Smooth muscle cell (in vitro differentiated cells): ENCODE data around the gene GAPVD1. TPM values are rescaled to one million over a fixed set of nuclear protein-coding genes. Genes with fewer than 3 reads are reported as not detected.
"Not testable (repeated sequence)": the region's sequence is repeated elsewhere in the genome, so short reads cannot be mapped to it uniquely, and the experiment has no call there.

ENCODE experiments used
- DNase-seq: peaks from one replicate; lab custom pipeline; 2025; ENCODE audit not compliant: unreplicated experiment; lab: John Stamatoyannopoulos, UW
- H2AFZ ChIP-seq: fragments of 200-600 bp; sonication (generic); 2 replicates; pipeline ENCODE4 v1.6.0; 2016; ENCODE audit warnings: antibody characterized with exemption, low read depth, mild to moderate bottlenecking
- H3F3A ChIP-seq: fragments of 200-600 bp; sonication (generic); 2 replicates; pipeline ENCODE4 v1.6.0; 2017; ENCODE audit warnings: antibody characterized with exemption, low read depth
- H3K27ac ChIP-seq: fragments of 200-600 bp; sonication (generic); 2 replicates; pipeline ENCODE4 v1.5.1; 2016; ENCODE audit warnings: low read depth, mild to moderate bottlenecking
- H3K27me3 ChIP-seq: fragments of 200-600 bp; sonication (generic); 2 replicates; pipeline ENCODE4 v1.6.1; 2016; ENCODE audit warnings: low read depth, mild to moderate bottlenecking
- H3K36me3 ChIP-seq: fragments of 200-600 bp; sonication (generic); 2 replicates; pipeline ENCODE4 v1.5.1; 2016; ENCODE audit warnings: low read depth
- H3K4me1 ChIP-seq: fragments of 200-600 bp; sonication (generic); 2 replicates; pipeline ENCODE4 v1.5.1; 2016; ENCODE audit warnings: low read depth
- H3K4me2 ChIP-seq: fragments of 200-600 bp; sonication (generic); 2 replicates; pipeline ENCODE4 v1.6.0; 2016; ENCODE audit warnings: mild to moderate bottlenecking
- H3K4me3 ChIP-seq: fragments of 200-600 bp; sonication (generic); 2 replicates; pipeline ENCODE4 v1.5.1; 2016; ENCODE audit warnings: mild to moderate bottlenecking
- H3K79me2 ChIP-seq: fragments of 200-600 bp; sonication (generic); 2 replicates; pipeline ENCODE4 v1.6.0; 2016; ENCODE audit warnings: low read depth, mild to moderate bottlenecking
- H3K9ac ChIP-seq: fragments of 200-600 bp; sonication (generic); 2 replicates; pipeline ENCODE4 v1.6.0; 2016; ENCODE audit warnings: low read depth
- H3K9me3 ChIP-seq: fragments of 200-600 bp; sonication (generic); replicated peaks from 2 replicates; pipeline ENCODE4 v1.5.1; 2016; ENCODE audit warnings: low read depth
- H4K20me1 ChIP-seq: fragments of 200-600 bp; sonication (generic); 2 replicates; pipeline ENCODE4 v1.6.0; 2016; ENCODE audit warnings: low read depth
- CTCF ChIP-seq: fragments of 200-600 bp; sonication (generic); IDR thresholded peaks from 2 replicates; pipeline ENCODE4 v1.5.1; 2017; ENCODE audit warnings: borderline replicate concordance, mild to moderate bottlenecking, antibody characterized with exemption; ENCODE audit not compliant: insufficient read depth, poor library complexity, severe bottlenecking
- WGBS: methylation state at CpG from one replicate; pipeline ENCODE4 v1.1.7; 2016; ENCODE audit warnings: low lambda C conversion rate; 5-methylcytosine and 5-hydroxymethylcytosine counted together
- polyA plus RNA-seq: library from polyadenylated mRNA; unstranded; fragments of >200 nt; fragmentation: Nextera tagmentation; extraction: Ambion mirVana; gene quantifications from 2 replicates; pipeline ENCODE4 v1.2.1, GENCODE V29; 2016
- total RNA-seq: library from RNA; depleted of rRNA; stranded (reverse); fragments of >200 nt; gene quantifications from 2 replicates; pipeline ENCODE4 v1.2.3, GENCODE V29; 2014

Gene GAPVD1
- 48.6 and 56.4 TPM in 2 replicates for total RNA-seq
- 22.0 and 22.3 TPM in 2 replicates for polyA plus RNA-seq

- Histone ChIP-seq H3F3A (no peaks in the 10 kb centered on the region), H3K27ac (peak within 1 kb of the TSS; percentile 56), H3K9ac (peak within 1 kb of the TSS; percentile 93), H3K9me3 (no peaks in the 10 kb centered on the region), H3K4me2 (peak within 1 kb of the TSS; percentile 92), H3K36me3 (no peaks in the 10 kb centered on the region), H3K79me2 (peaks cover 51% of the 10 kb centered on the region), H4K20me1 (peaks cover 45% of the 10 kb centered on the region), H3K4me1 (peaks cover 6% of the 10 kb centered on the region), H2AFZ (peak within 1 kb of the TSS; percentile 98), H3K27me3 (no peaks in the 10 kb centered on the region), H3K4me3 (peak within 1 kb of the TSS; percentile 98)
- WGBS = 5% methylated on average over 61 of the region's 72 CpGs
- DNase-seq = peak; percentile 56
- peak; percentile 5 for TF ChIP-seq CTCF
Measured at GRCh38 chr9:125261501-125262293, at the start of gene GAPVD1. TSS of gene GAPVD1 (plus strand) at chr9:125261826. CDS start at chr9:125298922, 37,096 bp downstream.

- Histone ChIP-seq H3K9ac (no peak overlapping the region), H4K20me1 (no peaks in the 10 kb centered on the region), H2AFZ (no peak overlapping the region), H3F3A (no peaks in the 10 kb centered on the region), H3K79me2 (no peaks in the 10 kb centered on the region), H3K27me3 (no peaks in the 10 kb centered on the region), H3K36me3 (peaks cover 14% of the 10 kb centered on the region), H3K4me3 (no peak overlapping the region), H3K9me3 (no peaks in the 10 kb centered on the region), H3K4me1 (no peaks in the 10 kb centered on the region), H3K4me2 (no peak overlapping the region), H3K27ac (no peak overlapping the region)
- no peak for DNase-seq
- WGBS = 92% methylated on average over 5 of the region's 5 CpGs
- no peak for TF ChIP-seq CTCF
Measured at GRCh38 chr9:125214186-125214585, 47.4 kb upstream of the GAPVD1 start.

GRCh38 chr9:125218621-125219020 lies 43.0 kb upstream of the GAPVD1 start:
- Histone ChIP-seq H4K20me1 (no peaks in the 10 kb centered on the region), H3K36me3 (peaks cover 13% of the 10 kb centered on the region), H3K4me1 (no peaks in the 10 kb centered on the region), H3K27ac (no peak overlapping the region), H3K4me3 (no peak overlapping the region), H3K4me2 (no peak overlapping the region), H3K79me2 (no peaks in the 10 kb centered on the region), H2AFZ (no peak overlapping the region), H3K9ac (no peak overlapping the region), H3F3A (no peaks in the 10 kb centered on the region), H3K9me3 (no peaks in the 10 kb centered on the region), H3K27me3 (no peaks in the 10 kb centered on the region)
- no peak for DNase-seq
- no peak for TF ChIP-seq CTCF
- WGBS = 100% methylated on average over 3 of the region's 3 CpGs

GRCh38 chr9:125224858-125225257 lies 36.8 kb upstream of the GAPVD1 start:
- H3K4me1 ChIP-seq = not testable (repeated sequence)

More at GRCh38 chr9:125224858-125225257, 36.8 kb upstream of the GAPVD1 start:
- H3K4me2 ChIP-seq, H3K36me3 ChIP-seq, H3K9me3 ChIP-seq, H3K9ac ChIP-seq, H3K27me3 ChIP-seq, H3K27ac ChIP-seq, H3K4me3 ChIP-seq, H2AFZ ChIP-seq, H3F3A ChIP-seq, H3K79me2 ChIP-seq, H4K20me1 ChIP-seq, DNase-seq: not testable (repeated sequence)
